ENCODE data around the gene SLC26A8. TPM values are rescaled to one million over a fixed set of nuclear protein-coding genes. Genes with fewer than 3 reads are reported as not detected.

The SLC26A8 gene
- total RNA-seq, 1 experiment from 2014 or later = 0.09 TPM

- no CpG with 5 or more reads among the region's 4 CpGs for WGBS (ENCODE audit: extremely low coverage, insufficient read length, low lambda C conversion rate)
- Histone ChIP-seq H3K18ac (ENCODE audit: insufficient read length, low read depth, low read length) (no peak overlapping the region), H4K20me1 (ENCODE audit: control insufficient read depth, insufficient read depth, insufficient read length) (no peaks in the 10 kb centered on the region), H3K79me1 (ENCODE audit: insufficient read depth, low read depth, low read length, poor library complexity, severe bottlenecking) (no peaks in the 10 kb centered on the region), H3K4ac (ENCODE audit: low read depth, low read length) (no peak overlapping the region), H2BK12ac (ENCODE audit: insufficient read length, low read depth, low read length) (no peak overlapping the region), H2BK20ac (ENCODE audit: low read depth, low read length, poor library complexity, severe bottlenecking) (no peak overlapping the region), H4K5ac (ENCODE audit: insufficient read length, low read depth, low read length) (no peak overlapping the region), H3K9me3 (ENCODE audit: control insufficient read depth, low read depth, low read length) (no peaks in the 10 kb centered on the region), H3T11ph (ENCODE audit: low read length) (no peak overlapping the region), H4K8ac (replicated peaks; ENCODE audit: insufficient read length, low read depth, low read length) (no peak overlapping the region), H3K23ac (ENCODE audit: insufficient read length, low read depth, low read length) (no peak overlapping the region), H3K14ac (ENCODE audit: insufficient read depth, low read length) (no peak overlapping the region), H3K27me3 (ENCODE audit: insufficient read depth, low read length) (no peaks in the 10 kb centered on the region), H3K23me2 (ENCODE audit: insufficient read length, low read depth, low read length, poor library complexity, severe bottlenecking) (no peaks in the 10 kb centered on the region), H3K4me1 (ENCODE audit: insufficient read depth, low read length) (no peaks in the 10 kb centered on the region), H3K9ac (ENCODE audit: extremely low read depth, insufficient read length, low read length) (no peak overlapping the region), H2AK5ac (ENCODE audit: insufficient read length, low read length) (no peak overlapping the region), H2AFZ (ENCODE audit: low read length) (no peak overlapping the region), H2BK15ac (ENCODE audit: low read depth, low read length) (no peak overlapping the region), H3K79me2 (ENCODE audit: insufficient read depth, low read length) (no peaks in the 10 kb centered on the region), H2BK5ac (ENCODE audit: insufficient read length, low read length) (no peak overlapping the region), H3K56ac (ENCODE audit: insufficient read length, low read depth, low read length) (no peak overlapping the region), H2BK120ac (ENCODE audit: low read depth, low read length, poor library complexity, severe bottlenecking) (no peak overlapping the region), H3K4me2 (ENCODE audit: insufficient read depth, insufficient read length, low read length) (no peak overlapping the region), H3K27ac (ENCODE audit: insufficient read length, low read depth, low read length) (no peak overlapping the region), H4K91ac (ENCODE audit: insufficient read length, low read depth, low read length) (no peak overlapping the region)
- no peaks in the 10 kb centered on the region for H3K9me3 Mint-ChIP-seq
- H3K27me3 Mint-ChIP-seq (ENCODE audit: low read depth) = no peaks in the 10 kb centered on the region
- TF ChIP-seq, protein P1, sequence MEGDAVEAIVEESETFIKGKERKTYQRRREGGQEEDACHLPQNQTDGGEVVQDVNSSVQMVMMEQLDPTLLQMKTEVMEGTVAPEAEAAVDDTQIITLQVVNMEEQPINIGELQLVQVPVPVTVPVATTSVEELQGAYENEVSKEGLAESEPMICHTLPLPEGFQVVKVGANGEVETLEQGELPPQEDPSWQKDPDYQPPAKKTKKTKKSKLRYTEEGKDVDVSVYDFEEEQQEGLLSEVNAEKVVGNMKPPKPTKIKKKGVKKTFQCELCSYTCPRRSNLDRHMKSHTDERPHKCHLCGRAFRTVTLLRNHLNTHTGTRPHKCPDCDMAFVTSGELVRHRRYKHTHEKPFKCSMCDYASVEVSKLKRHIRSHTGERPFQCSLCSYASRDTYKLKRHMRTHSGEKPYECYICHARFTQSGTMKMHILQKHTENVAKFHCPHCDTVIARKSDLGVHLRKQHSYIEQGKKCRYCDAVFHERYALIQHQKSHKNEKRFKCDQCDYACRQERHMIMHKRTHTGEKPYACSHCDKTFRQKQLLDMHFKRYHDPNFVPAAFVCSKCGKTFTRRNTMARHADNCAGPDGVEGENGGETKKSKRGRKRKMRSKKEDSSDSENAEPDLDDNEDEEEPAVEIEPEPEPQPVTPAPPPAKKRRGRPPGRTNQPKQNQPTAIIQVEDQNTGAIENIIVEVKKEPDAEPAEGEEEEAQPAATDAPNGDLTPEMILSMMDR (conservative IDR thresholded peaks at IDR 0.05) = no peak
- H3K4me1 Mint-ChIP-seq = no peaks in the 10 kb centered on the region
- H3K36me3 Mint-ChIP-seq (ENCODE audit: insufficient read depth in 1 of 3, low read depth in 3 of 3) = peaks cover 0 to 15% (median 0%) of the 10 kb centered on the region in 3 experiments; a peak in 2 of 7 replicates
- no peak overlapping the region for H3K27ac Mint-ChIP-seq
- no peak for DNase-seq
- H3K4me3 Mint-ChIP-seq = no peak overlapping the region
Observed at GRCh38 chr6:36072681-36073080, 48.2 kb upstream of the SLC26A8 start.
